GM18951 (cell line): ENCODE results near the gene FREM3.

Experiments used
- POLR2A ChIP-seq: IDR thresholded peaks from 4 replicates; pipeline ENCODE4 v1.6.1; 2011; ENCODE audit warnings: mild to moderate bottlenecking; ENCODE audit not compliant: insufficient read length, insufficient read depth; ENCODE audit errors: extremely low read depth
- in situ Hi-C: fragments of 300-500 bp; cut with MboI; formaldehyde crosslinking; loops from one replicate; pipeline ENCODE4 v1.12.0; 2022; ENCODE audit warnings: low sequenced_read_pairs, mixed read lengths, inconsistent platforms; ENCODE audit not compliant: unreplicated experiment

Gene FREM3

DNA sequence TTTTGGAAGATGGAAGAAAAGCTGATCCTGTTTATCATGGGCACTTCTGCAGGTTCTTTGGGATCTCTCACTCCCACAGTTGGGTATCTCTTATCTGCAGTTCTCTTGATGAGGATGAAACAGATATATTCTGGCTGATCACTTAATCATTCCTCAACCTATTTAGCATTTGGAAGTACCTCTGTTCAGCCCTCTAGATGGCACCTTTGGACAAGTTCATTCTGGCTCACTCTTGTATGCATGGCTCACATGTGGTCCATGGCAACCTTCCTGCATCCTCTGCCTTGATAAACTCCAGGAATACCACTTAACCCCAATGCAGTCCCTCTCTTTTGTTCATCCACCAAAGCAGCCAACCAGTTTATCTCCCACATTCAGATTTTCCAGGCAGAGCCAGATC is 112.8 kb downstream of the FREM3 start:
- no peak for TF ChIP-seq POLR2A
- in situ Hi-C loops, result no loop called here

- TF ChIP-seq POLR2A, result no peak
- in situ Hi-C loops, result no loop called here
These were observed 114.4 kb downstream of the FREM3 start for GRCh38 chr4:143586080-143586479.

DNA sequence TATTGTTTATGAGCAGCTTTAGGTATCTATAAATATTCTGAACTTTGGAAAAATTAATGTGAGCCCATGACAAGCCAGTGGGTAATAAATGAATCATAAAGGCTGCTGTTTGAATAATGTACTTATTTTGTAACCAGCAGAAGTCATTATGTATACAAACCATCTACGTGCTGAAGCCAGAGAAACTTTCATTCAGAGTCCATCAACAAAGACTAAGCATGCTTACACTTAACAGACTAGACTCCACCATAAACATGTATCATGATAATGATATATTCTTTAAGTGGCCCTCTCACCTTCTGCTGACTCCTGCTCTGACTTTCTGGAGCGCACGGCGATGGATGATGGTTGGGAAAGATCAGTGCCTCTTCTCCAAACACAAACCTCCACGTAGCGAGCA is 114.9 kb downstream of the FREM3 start:
- TF ChIP-seq POLR2A, result no peak
- in situ Hi-C loops, result no loop called here

- in situ Hi-C loops, result no loop called here
These were observed 119.0 kb downstream of the FREM3 start for GRCh38 chr4:143581331-143581946.

GRCh38 chr4:143575331-143575730 is 125.1 kb downstream of the FREM3 start:
- in situ Hi-C loops, result no loop called here
- TF ChIP-seq POLR2A, result no peak

More at GRCh38 chr4:143581331-143581946, 119.0 kb downstream of the FREM3 start:
- TF ChIP-seq POLR2A, result no peak

DNA sequence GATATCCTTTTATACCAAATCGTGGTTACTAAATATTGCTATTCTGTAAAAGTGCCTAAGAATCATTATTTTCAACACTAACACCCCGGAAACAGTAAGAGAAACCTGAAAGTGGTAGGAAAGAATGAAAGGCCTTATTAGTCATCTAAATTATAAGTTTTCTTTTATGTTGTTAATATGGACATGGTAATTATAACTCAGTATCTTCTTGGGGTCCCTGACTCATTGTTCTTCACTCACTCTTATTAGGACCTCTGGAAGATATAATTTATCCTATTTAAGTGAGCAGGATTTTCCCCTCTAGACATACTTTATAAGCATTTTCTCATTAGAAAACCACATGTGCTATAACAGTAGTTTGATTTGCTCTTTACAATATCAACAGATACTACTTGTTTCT is 136.0 kb downstream of the FREM3 start:
- in situ Hi-C loops, result no loop called here
- TF ChIP-seq POLR2A, result no peak

GRCh38 chr4:143559757-143560147 is 140.7 kb downstream of the FREM3 start:
- TF ChIP-seq POLR2A, result no peak
- in situ Hi-C loops, result no loop called here

DNA sequence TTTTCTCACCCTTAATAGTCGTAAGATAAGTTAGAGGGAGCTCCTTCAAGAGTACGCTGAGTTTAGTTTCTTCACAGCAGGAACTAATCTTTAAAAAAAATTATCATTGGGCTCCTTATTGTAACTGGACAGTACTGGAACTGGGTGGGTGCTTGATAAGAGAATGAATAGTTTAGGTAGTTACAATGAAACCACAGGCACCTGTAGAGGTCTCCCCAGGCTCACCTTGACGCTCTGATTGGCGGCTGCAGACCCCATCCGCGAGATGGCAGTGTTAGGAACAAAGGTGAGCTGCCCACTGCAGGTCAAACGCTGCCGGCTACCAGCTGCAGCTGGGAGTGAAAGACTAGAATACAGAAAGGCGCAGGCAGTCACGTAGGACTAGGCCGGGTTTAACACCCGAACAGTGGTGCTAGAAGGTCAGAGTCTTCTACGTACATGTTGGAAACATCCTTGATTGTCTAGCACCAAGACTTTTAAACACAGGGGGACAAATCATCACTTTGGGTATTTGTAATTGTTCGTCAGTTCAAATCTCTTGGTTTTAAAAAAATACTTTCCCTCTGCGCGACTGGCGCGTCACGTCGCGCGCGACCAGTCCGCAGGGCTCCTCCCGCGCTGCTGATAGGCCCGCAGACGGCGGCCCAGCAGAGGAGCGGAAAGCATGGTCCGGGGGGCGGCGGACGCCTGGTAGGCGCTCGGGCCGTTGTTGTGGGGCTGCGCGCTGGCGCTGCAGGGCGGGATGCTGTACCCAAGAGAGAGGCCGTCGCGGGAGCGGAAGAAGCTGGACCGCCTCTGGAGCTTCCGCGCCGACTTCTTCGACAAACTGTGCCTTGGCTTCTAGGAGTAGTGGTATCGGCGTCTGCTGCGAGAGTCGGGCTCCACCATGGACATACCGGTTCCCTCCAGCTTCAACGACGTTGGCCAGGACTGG is 141.4 kb downstream of the FREM3 start:
- no peak for TF ChIP-seq POLR2A
- in situ Hi-C loops, result no loop called here

DNA sequence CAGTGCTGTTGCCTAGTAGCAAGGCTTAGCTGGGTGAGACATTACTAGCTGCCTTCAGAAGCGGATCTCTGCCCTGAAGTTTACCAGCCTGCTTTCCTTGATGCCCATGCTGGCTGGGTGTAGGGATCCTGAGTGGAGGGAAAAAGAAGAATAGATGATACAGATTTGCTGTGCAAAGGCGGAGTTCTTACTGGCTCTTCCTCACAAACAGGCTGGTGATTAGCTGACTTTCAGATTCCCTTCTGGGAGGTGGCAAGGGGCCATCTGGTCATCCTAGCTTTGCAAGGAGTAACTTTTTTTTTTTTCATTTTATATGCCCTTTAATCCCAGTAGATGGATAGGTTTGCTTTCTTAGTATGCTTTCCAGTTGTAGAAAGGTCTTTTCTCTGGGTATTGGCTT is 142.2 kb downstream of the FREM3 start:
- no peak for TF ChIP-seq POLR2A
- in situ Hi-C loops, result no loop called here

- in situ Hi-C loops, result no loop called here
- TF ChIP-seq POLR2A, result no peak
These were observed 144.8 kb downstream of the FREM3 start for GRCh38 chr4:143555676-143556075.

GRCh38 chr4:143554728-143555597 is 145.5 kb downstream of the FREM3 start:
- TF ChIP-seq POLR2A, result no peak
- in situ Hi-C loops, result no loop called here

GRCh38 chr4:143549928-143550327 is 150.5 kb downstream of the FREM3 start:
- no peak for TF ChIP-seq POLR2A
- in situ Hi-C loops, result no loop called here

GRCh38 chr4:143539670-143540023 is 160.8 kb downstream of the FREM3 start:
- in situ Hi-C loops, result no loop called here
- TF ChIP-seq POLR2A, result no peak
